T follicular helper cell (primary cell): ENCODE data around the gene HES2.
"Not testable (repeated sequence)": the region's sequence is repeated elsewhere in the genome, so short reads cannot be mapped to it uniquely, and the experiment has no call there.

Experiments used
- DNase-seq: peaks from one replicate; pipeline ENCODE4 v3.0.0-alpha.2; 2020; ENCODE audit warnings: low read depth

Gene HES2

GRCh38 chr1:6391951-6392808, 27.5 kb downstream of the HES2 start:
- DNase-seq, result no peak

GRCh38 chr1:6389971-6390370, 29.7 kb downstream of the HES2 start:
- no peak for DNase-seq

GRCh38 chr1:6386371-6386949, 33.3 kb downstream of the HES2 start:
- no peak for DNase-seq

DNA sequence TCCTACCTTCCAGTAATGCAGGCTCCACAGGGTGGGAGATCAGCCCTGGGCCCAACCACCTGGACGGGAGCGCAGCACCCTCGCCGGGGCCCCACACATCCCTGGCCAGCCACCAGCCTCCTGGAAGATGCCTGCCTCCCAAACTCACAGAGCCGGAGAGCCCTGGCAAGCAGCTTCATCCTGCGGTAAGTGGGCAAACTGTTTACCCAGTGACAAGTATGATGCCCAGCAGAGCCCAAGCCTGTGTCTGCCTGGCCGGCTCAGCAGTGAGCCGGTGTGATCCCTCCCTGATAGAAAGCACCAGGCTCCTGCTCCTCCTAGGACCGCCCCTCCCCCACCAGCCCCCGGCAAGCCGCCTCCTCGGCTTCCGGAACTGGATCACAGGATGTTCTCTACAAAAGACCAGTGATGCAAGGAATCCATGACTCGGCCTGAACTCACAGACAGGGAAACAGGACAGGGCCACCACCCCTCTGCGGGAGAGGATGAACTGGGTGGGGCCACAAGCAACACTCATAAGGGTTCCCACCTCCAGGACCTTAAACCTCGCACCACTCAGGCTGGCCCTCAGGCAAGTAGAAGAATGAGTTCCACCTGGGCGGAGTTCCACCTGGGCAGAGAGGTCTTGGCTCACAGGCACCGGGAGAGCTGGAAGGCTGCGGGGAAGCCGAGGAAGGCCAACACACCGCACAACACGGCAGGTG, 34.1 kb downstream of the HES2 start:
- no peak for DNase-seq

- DNase-seq, result no peak
These were observed 34.8 kb downstream of the HES2 start for GRCh38 chr1:6384962-6385361.

GRCh38 chr1:6384135-6384534, 35.6 kb downstream of the HES2 start:
- DNase-seq, result no peak

- no peak for DNase-seq
These were observed 39.7 kb downstream of the HES2 start for GRCh38 chr1:6380037-6380436.

DNA sequence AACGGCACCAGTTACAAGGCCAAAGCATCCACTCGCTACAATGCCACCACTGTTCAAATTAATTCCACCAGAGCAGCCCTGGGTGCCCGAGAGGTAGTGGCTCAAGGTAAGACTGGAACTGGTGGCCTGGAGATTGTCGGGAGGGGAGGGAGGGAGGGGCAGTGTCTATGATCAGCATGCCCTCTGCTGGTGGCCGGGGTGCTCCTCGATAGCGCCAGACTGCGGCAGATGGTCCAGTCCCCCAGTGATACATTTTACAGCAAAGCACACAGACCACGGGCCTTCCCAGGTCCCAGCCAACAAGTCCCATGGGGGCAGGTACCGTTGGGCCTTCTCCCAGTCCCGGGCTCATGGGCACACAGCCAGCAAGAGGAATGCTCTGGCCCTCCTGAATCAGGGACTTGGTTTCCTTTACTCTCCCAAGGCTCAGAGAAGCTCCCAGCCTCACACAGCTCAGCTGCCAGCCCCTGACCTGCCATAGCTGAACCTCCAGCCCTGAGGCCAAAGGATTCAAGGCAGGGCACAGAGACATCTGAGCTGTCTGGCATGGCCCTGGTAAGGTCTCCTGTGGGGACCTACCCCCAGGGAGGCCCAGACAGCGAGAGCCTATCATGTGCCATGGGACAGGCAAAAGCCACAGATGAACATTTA, 41.5 kb downstream of the HES2 start:
- DNase-seq, result no peak

- DNase-seq, result no peak
These were observed 45.6 kb downstream of the HES2 start for GRCh38 chr1:6373961-6374720.

DNA sequence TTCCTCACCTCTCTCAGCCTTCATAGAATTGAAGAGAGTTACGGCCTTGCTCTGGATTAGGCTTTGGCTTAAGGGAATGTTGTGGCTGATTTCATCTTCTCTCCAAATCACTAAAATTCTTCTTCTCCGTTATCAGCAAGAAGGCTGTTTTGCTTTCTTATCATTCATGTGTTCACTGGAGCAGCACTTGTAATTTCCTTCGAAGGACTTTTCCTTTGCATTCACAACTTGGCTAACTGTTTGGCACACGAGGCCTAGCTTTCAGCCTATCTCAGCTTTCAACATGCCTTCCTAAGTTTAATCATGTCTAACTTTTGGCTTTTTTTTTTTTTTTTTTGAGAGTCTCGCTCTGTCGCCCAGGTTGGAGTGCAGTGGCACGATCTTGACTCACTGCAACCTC, 47.5 kb downstream of the HES2 start:
- not testable (repeated sequence) for DNase-seq

GRCh38 chr1:6370006-6370405, 49.7 kb downstream of the HES2 start:
- no peak for DNase-seq

- no peak for DNase-seq
These were observed 52.2 kb downstream of the HES2 start for GRCh38 chr1:6367381-6368012.

GRCh38 chr1:6365047-6365446, 54.7 kb downstream of the HES2 start:
- peak; percentile 28 for DNase-seq

DNA sequence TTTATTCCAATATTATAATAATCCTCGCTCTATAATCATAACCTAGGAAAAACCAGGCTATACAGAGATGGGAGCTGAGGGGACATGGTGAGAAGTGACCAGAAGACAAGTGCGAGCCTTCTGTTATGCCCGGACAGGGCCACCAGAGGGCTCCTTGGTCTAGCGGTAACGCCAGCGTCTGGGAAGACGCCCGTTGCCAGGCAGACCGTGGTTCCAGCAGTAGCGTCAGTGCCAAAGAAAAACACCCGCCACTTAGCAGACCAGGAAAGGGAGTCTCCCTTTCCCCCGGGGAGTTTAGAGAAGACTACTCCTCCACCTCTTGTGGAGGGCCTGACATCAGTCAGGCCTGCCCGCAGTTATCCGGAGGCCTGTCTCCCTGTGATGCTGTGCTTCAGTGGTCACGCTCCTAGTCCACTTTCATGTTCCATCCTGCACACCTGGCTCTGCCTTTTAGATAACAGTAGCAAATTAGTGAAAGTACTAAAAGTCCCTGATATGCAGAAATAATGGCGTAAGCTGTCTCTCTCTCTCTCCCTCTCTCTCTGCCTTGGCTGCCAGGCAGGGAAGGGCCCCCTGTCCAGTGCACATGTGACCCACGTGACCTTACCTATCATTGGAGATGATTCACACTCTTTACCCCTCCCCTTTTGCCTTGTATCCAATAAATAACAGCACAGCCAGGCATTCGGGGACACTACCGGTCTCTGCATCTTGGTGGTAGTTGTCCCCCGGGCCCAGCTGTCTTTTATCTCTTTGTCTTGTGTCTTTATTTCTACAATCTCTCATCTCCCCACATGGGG, 56.4 kb downstream of the HES2 start:
- DNase-seq, result not testable (repeated sequence)
